Skeletal muscle tissue (tissue), 4 donors: ENCODE results near the gene MITF. TPM values are rescaled to one million over a fixed set of nuclear protein-coding genes. Genes with fewer than 3 reads are reported as not detected.

Experiments
- H3K27ac ChIP-seq: one replicate; pipeline ENCODE4 v1.7.0; 2013; ENCODE audit warnings: mild to moderate bottlenecking, low read depth, low read length, inconsistent platforms
- H3K27me3 ChIP-seq, 3 donors: one replicate each; pipeline ENCODE4 v1.7.0; 2013; ENCODE audit warnings: low read length in 3 of 3; ENCODE audit not compliant: control insufficient read depth in 3 of 3, insufficient read depth in 3 of 3
- H3K36me3 ChIP-seq, 3 donors: one replicate each; pipeline ENCODE4 v1.7.0; 2013; ENCODE audit warnings: low read length in 3 of 3; ENCODE audit not compliant: control insufficient read depth in 3 of 3, insufficient read depth in 3 of 3
- H3K4me1 ChIP-seq, 3 donors: one replicate each; pipeline ENCODE4 v1.7.0; 2013; ENCODE audit warnings: low read length in 3 of 3, mild to moderate bottlenecking in 3 of 3; ENCODE audit not compliant: control insufficient read depth in 3 of 3, insufficient read depth in 3 of 3
- H3K4me3 ChIP-seq, 3 donors: one replicate each; pipeline ENCODE4 v1.7.0; 2013; ENCODE audit warnings: low read length in 3 of 3
- H3K9ac ChIP-seq, 3 donors: one replicate each; pipeline ENCODE4 v1.7.0; 2013; ENCODE audit warnings: low read length in 3 of 3, mild to moderate bottlenecking in 3 of 3, moderate library complexity in 2 of 3, low read depth in 1 of 3
- H3K9me3 ChIP-seq, 3 donors: one replicate each; pipeline ENCODE4 v1.7.0; 2013; ENCODE audit warnings: low read length in 3 of 3; ENCODE audit not compliant: control insufficient read depth in 3 of 3
- total RNA-seq: library from RNA; depleted of rRNA; stranded (reverse); fragments of >200 nt; gene quantifications from one replicate; pipeline ENCODE4 v1.2.3, GENCODE V29; 2014
- donor health status: Osteomylitis.

The MITF gene
- total RNA-seq, 1 donor from 2014 or later, result 11.0 TPM

DNA sequence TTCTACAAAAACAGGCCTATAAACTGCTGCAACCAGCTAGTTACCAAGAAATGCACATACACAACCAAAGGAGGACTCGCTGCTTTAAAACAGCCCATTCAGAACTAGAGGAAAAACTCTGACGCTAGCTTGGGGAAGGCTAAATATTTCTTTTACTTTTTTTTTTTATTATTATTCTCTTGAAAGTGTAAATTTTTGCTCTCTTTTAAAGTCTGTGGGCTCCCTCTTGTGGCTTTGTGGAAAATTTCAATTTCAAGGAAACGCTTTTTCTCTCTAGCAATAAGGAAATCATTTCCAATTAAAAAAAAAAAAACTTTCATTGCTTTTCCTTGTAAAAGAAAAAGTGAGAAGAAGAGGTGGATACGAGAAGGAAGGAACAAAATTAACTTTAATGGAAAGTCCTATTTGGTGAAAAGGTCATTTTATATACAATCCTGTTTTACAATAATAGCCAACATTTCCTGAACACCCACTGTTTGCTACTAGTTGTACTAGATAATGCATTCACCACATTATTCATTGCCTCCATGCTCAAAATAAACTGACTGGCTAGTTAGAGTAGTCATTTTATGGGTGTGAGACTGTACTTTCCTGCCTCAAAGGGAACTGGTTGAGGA, 209.1 kb downstream of the MITF start:
- Histone ChIP-seq H3K9ac (no peak overlapping the region), H3K36me3 (peaks cover 0 to 9% (median 8%) of the 10 kb centered on the region in 3 donors), H3K27me3 (no peaks in the 10 kb centered on the region), H3K9me3 (no peaks in the 10 kb centered on the region), H3K4me3 (no peak overlapping the region), H3K27ac (no peak overlapping the region), H3K4me1 (no peaks in the 10 kb centered on the region)

DNA sequence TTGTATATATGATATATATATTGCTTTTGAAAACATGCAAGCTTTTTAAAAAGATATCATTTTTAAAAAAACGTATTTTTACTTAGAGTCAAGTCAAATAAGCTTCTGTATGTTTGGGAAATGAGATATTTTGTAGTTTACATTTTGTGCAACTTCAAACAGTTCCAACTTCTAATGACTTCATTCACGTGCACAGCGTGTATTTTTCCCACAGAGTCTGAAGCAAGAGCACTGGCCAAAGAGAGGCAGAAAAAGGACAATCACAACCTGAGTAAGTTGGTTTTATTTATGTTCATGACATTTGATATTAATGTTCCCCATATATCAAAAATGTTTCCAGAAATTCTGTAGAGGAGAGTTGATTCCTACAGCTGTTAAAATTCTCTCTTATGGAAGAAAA, 212.4 kb downstream of the MITF start:
- no peaks in the 10 kb centered on the region for H3K27me3 ChIP-seq
- H3K9ac ChIP-seq, result no peak overlapping the region
- no peak overlapping the region for H3K4me3 ChIP-seq
- H3K9me3 ChIP-seq, result no peaks in the 10 kb centered on the region
- H3K27ac ChIP-seq, result no peak overlapping the region
- H3K36me3 ChIP-seq, result peaks cover 0 to 13% (median 9%) of the 10 kb centered on the region in 3 donors
- H3K4me1 ChIP-seq, result no peaks in the 10 kb centered on the region

DNA sequence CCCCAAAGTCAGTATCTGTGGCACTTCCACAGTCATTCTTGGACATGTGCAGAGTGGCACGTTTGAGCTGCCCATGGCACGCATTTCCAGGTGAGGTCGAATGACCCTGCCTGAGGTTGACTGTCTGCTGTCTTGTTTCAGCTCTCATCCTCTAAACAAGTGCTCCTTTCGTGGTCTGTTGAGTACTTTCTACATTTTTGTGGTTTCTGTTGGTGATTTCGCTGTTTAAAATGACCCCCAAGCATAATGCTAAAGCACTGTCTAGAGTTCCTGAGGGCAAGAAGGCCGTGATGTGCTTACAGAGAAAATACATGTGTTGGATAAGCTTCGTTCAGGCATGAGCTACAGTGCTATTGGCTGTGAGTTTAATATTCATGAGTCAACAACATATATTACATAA, 220.3 kb downstream of the MITF start:
- Histone ChIP-seq H3K9me3 (no peaks in the 10 kb centered on the region), H3K9ac (no peak overlapping the region), H3K36me3 (peaks cover 17 to 39% (median 32%) of the 10 kb centered on the region in 3 donors), H3K4me1 (no peaks in the 10 kb centered on the region), H3K4me3 (no peak overlapping the region), H3K27ac (no peak overlapping the region), H3K27me3 (no peaks in the 10 kb centered on the region)

- Histone ChIP-seq H3K27me3 (no peaks in the 10 kb centered on the region), H3K9me3 (no peaks in the 10 kb centered on the region), H3K4me1 (no peaks in the 10 kb centered on the region), H3K27ac (no peak overlapping the region), H3K9ac (no peak overlapping the region), H3K4me3 (no peak overlapping the region), H3K36me3 (peaks cover 23 to 43% (median 40%) of the 10 kb centered on the region in 3 donors)
These were observed 222.6 kb downstream of the MITF start for GRCh38 chr3:69961706-69962439.

DNA sequence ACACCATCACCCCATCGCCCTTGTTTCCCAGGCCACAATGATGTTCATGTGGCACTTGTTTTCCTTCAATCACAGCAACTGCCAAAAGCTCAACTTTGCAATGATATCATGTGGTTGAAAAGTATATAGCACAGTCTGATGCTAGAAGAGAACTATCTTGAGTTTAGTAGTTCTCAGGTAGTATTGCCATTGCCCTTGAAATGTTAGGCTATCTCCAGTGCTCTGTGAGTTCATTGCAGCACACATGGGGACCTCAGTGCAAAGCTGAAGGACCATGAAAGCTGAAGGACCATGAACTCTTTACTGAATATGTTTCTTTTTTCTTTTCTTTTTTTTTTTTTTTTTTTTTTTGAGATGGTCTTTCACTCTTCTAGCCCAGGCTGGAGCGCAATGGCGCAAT, 224.4 kb downstream of the MITF start:
- no peaks in the 10 kb centered on the region for H3K27me3 ChIP-seq
- H3K27ac ChIP-seq, result no peak overlapping the region
- H3K4me1 ChIP-seq, result no peaks in the 10 kb centered on the region
- no peak overlapping the region for H3K9ac ChIP-seq
- peaks cover 20 to 38% (median 33%) of the 10 kb centered on the region in 3 donors for H3K36me3 ChIP-seq
- no peaks in the 10 kb centered on the region for H3K9me3 ChIP-seq
- H3K4me3 ChIP-seq, result no peak overlapping the region

DNA sequence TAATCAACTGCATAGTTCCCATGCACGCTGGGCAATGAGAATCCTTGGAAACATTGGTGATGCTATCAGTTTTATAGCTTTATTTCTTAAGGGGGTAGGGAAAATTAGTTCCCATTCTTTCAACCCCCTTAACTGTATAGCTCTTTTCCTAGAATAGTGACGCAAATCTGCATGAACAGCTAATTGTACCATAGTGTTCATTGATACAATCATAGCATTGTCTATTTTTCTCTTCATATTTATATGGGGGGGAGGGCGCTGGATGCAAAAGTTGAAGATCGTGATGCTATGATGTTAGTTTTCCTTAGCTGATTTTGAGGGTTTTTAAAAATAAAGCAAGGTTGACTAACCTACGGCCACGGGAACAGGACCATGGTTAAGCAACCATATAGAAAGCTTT, 227.9 kb downstream of the MITF start:
- Histone ChIP-seq H3K36me3 (peaks cover 7 to 20% (median 16%) of the 10 kb centered on the region in 3 donors), H3K4me3 (no peak overlapping the region), H3K4me1 (no peaks in the 10 kb centered on the region), H3K27ac (no peak overlapping the region), H3K27me3 (no peaks in the 10 kb centered on the region), H3K9me3 (no peaks in the 10 kb centered on the region), H3K9ac (no peak overlapping the region)

DNA sequence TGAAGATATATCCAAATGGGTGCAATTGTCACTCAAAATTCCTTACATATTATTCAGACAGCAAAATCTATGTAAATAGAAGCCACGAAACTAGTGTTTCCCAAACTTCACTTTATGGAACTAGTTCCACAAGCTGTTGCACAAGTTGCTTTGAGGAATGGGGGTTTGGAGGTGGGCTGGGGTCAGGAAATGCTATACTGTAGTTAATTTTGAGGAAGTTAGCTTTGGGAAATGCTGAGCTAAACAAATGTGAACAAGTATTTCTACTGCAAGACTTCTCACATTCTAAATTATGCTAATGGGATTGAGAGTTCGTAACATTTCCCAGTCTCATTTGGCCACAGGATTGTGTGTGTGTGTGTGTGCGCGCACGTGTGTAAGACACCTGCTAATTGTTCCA, 231.6 kb downstream of the MITF start:
- H3K27me3 ChIP-seq, result no peaks in the 10 kb centered on the region
- no peak overlapping the region for H3K4me3 ChIP-seq
- no peak overlapping the region for H3K9ac ChIP-seq
- H3K27ac ChIP-seq, result no peak overlapping the region
- no peaks in the 10 kb centered on the region for H3K4me1 ChIP-seq
- H3K36me3 ChIP-seq, result peaks cover 0 to 9% (median 3%) of the 10 kb centered on the region in 3 donors
- H3K9me3 ChIP-seq, result no peaks in the 10 kb centered on the region

GRCh38 chr3:69972672-69973071, 233.4 kb downstream of the MITF start:
- no peaks in the 10 kb centered on the region for H3K27me3 ChIP-seq
- no peak overlapping the region for H3K4me3 ChIP-seq
- no peaks in the 10 kb centered on the region for H3K4me1 ChIP-seq
- peaks cover 0 to 3% (median 0%) of the 10 kb centered on the region in 3 donors for H3K9me3 ChIP-seq
- H3K9ac ChIP-seq, result no peak overlapping the region
- no peak overlapping the region for H3K27ac ChIP-seq
- H3K36me3 ChIP-seq, result no peaks in the 10 kb centered on the region

GRCh38 chr3:69976021-69976420, 236.8 kb downstream of the MITF start:
- Histone ChIP-seq H3K27me3 (no peaks in the 10 kb centered on the region), H3K27ac (no peak overlapping the region), H3K4me1 (no peaks in the 10 kb centered on the region), H3K9ac (no peak overlapping the region), H3K36me3 (no peaks in the 10 kb centered on the region), H3K4me3 (no peak overlapping the region), H3K9me3 (peaks cover 0 to 10% (median 0%) of the 10 kb centered on the region in 3 donors)

GRCh38 chr3:69983546-69984265, 244.4 kb downstream of the MITF start:
- Histone ChIP-seq H3K27ac (no peak overlapping the region), H3K9me3 (peaks cover 0 to 6% (median 0%) of the 10 kb centered on the region in 3 donors), H3K27me3 (no peaks in the 10 kb centered on the region), H3K4me1 (no peaks in the 10 kb centered on the region), H3K36me3 (no peaks in the 10 kb centered on the region), H3K9ac (no peak overlapping the region), H3K4me3 (no peak overlapping the region)
